Stimulated activated CD4-positive, alpha-beta T cell treated with anti-CD3 and anti-CD28 coated beads, Interleukin-2, amount 100 ng/mL, for 4 hours (primary cell): ENCODE data around the gene PTGDS.
"Not testable (repeated sequence)": the region's sequence is repeated elsewhere in the genome, so short reads cannot be mapped to it uniquely, and the experiment has no call there.

ENCODE experiments used
- DNase-seq: peaks from one replicate; pipeline ENCODE4 v3.0.0-alpha.2; 2020; ENCODE audit warnings: low read depth

PTGDS gene

GRCh38 chr9:136992819-136993369 lies 15.6 kb downstream of the PTGDS start:
- DNase-seq, result no peak

GRCh38 chr9:136994180-136994887 lies 17.0 kb downstream of the PTGDS start:
- no peak for DNase-seq

GRCh38 chr9:136994888-136995230 lies 17.6 kb downstream of the PTGDS start:
- DNase-seq, result no peak

- DNase-seq, result no peak
Observed at GRCh38 chr9:136995362-136995761, 18.1 kb downstream of the PTGDS start.

GRCh38 chr9:136995772-136996311 lies 18.5 kb downstream of the PTGDS start:
- DNase-seq, result no peak

- no peak for DNase-seq
Observed at GRCh38 chr9:136996361-136997292, 19.3 kb downstream of the PTGDS start, which contains the start of gene CLIC3. TSS of gene CLIC3 (minus strand) at chr9:136996568. CDS start at chr9:136996543, 25 bp downstream.

GRCh38 chr9:136997371-136997770 lies 20.1 kb downstream of the PTGDS start:
- no peak for DNase-seq

- no peak for DNase-seq
Observed at GRCh38 chr9:136997830-136998234, 20.5 kb downstream of the PTGDS start.

GRCh38 chr9:137000177-137000930 lies 23.1 kb downstream of the PTGDS start:
- no peak for DNase-seq

GRCh38 chr9:137001857-137002645 lies 24.7 kb downstream of the PTGDS start:
- no peak for DNase-seq

- DNase-seq, result no peak
Observed at GRCh38 chr9:137002646-137003041, 25.3 kb downstream of the PTGDS start.

GRCh38 chr9:137004285-137004684 lies 27.0 kb downstream of the PTGDS start:
- not testable (repeated sequence) for DNase-seq

- DNase-seq, result no peak
Observed at GRCh38 chr9:137006116-137007003, 29.1 kb downstream of the PTGDS start.

GRCh38 chr9:137007108-137007815 lies 30.0 kb downstream of the PTGDS start:
- DNase-seq, result no peak

- no peak for DNase-seq
Observed at GRCh38 chr9:137007816-137008270, 30.5 kb downstream of the PTGDS start.

- DNase-seq, result no peak
Observed at GRCh38 chr9:137008312-137008711, 31.0 kb downstream of the PTGDS start.

- DNase-seq, result no peak
Observed at GRCh38 chr9:137009217-137009616, 31.9 kb downstream of the PTGDS start.

- no peak for DNase-seq
Observed at GRCh38 chr9:137009938-137010732, 32.8 kb downstream of the PTGDS start.
